OCI-LY1 (cell line): ENCODE data around the gene TOM1L2.

Experiments used
- H2AFZ ChIP-seq: fragments of 200-600 bp; sonication (generic), shearing (Covaris generic); 2 replicates; pipeline ENCODE4 v1.6.0; 2014; ENCODE audit warnings: antibody characterized with exemption, mild to moderate bottlenecking, low read length
- H3F3A ChIP-seq: fragments of 200-600 bp; sonication (generic), shearing (Covaris generic); 2 replicates; pipeline ENCODE4 v1.6.0; 2014; ENCODE audit warnings: mild to moderate bottlenecking, antibody characterized with exemption, low read length, moderate library complexity; ENCODE audit not compliant: insufficient read depth
- H3K27ac ChIP-seq: fragments of 200-600 bp; sonication (generic); 2 replicates; pipeline ENCODE4 v1.5.1; 2014; ENCODE audit warnings: low read length, mixed run types, mild to moderate bottlenecking, low read depth; ENCODE audit not compliant: poor library complexity, severe bottlenecking
- H3K27me3 ChIP-seq: fragments of 200-600 bp; sonication (generic); 2 replicates; pipeline ENCODE4 v1.6.0; 2014; ENCODE audit warnings: antibody characterized with exemption, mild to moderate bottlenecking, low read length, moderate library complexity; ENCODE audit not compliant: insufficient read depth
- H3K36me3 ChIP-seq: fragments of 200-600 bp; sonication (generic); 2 replicates; pipeline ENCODE4 v1.6.1; 2014; ENCODE audit warnings: mild to moderate bottlenecking, antibody characterized with exemption, low read length, moderate library complexity, mixed read lengths; ENCODE audit not compliant: insufficient read depth
- H3K4me1 ChIP-seq: fragments of 200-600 bp; sonication (generic); 2 replicates; pipeline ENCODE4 v1.5.1; 2014; ENCODE audit warnings: mild to moderate bottlenecking, low read length, moderate library complexity; ENCODE audit not compliant: insufficient read depth, severe bottlenecking
- H3K4me2 ChIP-seq: fragments of 200-600 bp; sonication (generic), shearing (Covaris generic); 2 replicates; pipeline ENCODE4 v1.6.1; 2014; ENCODE audit warnings: low read length
- H3K4me3 ChIP-seq: fragments of 200-600 bp; sonication (generic); 2 replicates; pipeline ENCODE4 v1.5.1; 2014; ENCODE audit warnings: low read length, low read depth, mild to moderate bottlenecking, mixed read lengths; ENCODE audit not compliant: poor library complexity, severe bottlenecking
- H3K79me2 ChIP-seq: fragments of 200-600 bp; shearing (Covaris generic); 2 replicates; pipeline ENCODE4 v1.6.1; 2016; ENCODE audit warnings: mixed run types, low read length, mixed read lengths; ENCODE audit not compliant: insufficient read depth
- H3K9ac ChIP-seq: fragments of 200-600 bp; sonication (generic), shearing (Covaris generic); 2 replicates; pipeline ENCODE4 v1.6.1; 2014; ENCODE audit warnings: mild to moderate bottlenecking, low read length, mixed read lengths
- H3K9me2 ChIP-seq: fragments of 200-600 bp; sonication (generic), shearing (Covaris generic); 2 replicates; pipeline ENCODE4 v1.6.1; 2014; ENCODE audit warnings: low read depth, mild to moderate bottlenecking, low read length, mixed read lengths
- H3K9me3 ChIP-seq: fragments of 200-600 bp; shearing (Covaris generic); 2 replicates; pipeline ENCODE4 v1.6.1; 2014; ENCODE audit warnings: low read length, mixed read lengths
- H4K20me1 ChIP-seq: fragments of 200-600 bp; sonication (generic), shearing (Covaris generic); 2 replicates; pipeline ENCODE4 v1.6.0; 2016; ENCODE audit warnings: mild to moderate bottlenecking, low read length; ENCODE audit not compliant: insufficient read depth
- CTCF ChIP-seq: fragments of 200-600 bp; sonication (generic), shearing (Covaris generic); IDR thresholded peaks from 2 replicates; pipeline ENCODE4 v1.5.1; 2017; ENCODE audit warnings: mild to moderate bottlenecking, antibody characterized with exemption, low read length, moderate library complexity, mixed read lengths
- EZH2 ChIP-seq: fragments of 200-600 bp; sonication (generic), shearing (Covaris generic); IDR thresholded peaks from 2 replicates; pipeline ENCODE4 v1.8.0; 2017; ENCODE audit warnings: borderline replicate concordance, mixed run types, mild to moderate bottlenecking, antibody characterized with exemption, low read length, moderate library complexity, mixed read lengths

The TOM1L2 gene

DNA sequence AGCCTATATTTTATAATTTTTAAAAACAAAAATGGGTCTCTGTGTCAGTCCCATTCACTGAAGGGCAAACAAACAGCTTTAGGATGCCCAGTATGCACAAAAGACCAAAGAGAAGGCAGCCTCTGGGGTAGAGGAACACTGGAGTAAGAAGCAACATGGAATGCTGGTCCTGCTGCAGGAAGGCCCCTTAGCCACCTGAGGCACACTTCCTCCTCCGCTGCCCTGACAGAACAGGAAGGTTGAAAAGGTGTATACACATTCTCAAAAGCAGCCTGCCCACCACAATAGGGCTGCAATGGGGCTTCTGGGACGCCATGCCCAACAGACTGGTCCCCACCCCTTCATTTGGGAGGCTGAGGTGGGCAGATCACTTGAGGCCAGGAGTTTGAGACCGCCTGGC lies 19.5 kb downstream of the TOM1L2 start:
- Histone ChIP-seq H3K27ac (no peak overlapping the region), H2AFZ (no peak overlapping the region), H3K79me2 (no peaks in the 10 kb centered on the region), H3K9me3 (no peaks in the 10 kb centered on the region), H3K4me1 (no peaks in the 10 kb centered on the region), H4K20me1 (no peaks in the 10 kb centered on the region), H3K9ac (no peak overlapping the region), H3K4me3 (no peak overlapping the region), H3F3A (no peaks in the 10 kb centered on the region), H3K27me3 (no peaks in the 10 kb centered on the region), H3K36me3 (no peaks in the 10 kb centered on the region), H3K4me2 (no peak overlapping the region), H3K9me2 (no peaks in the 10 kb centered on the region)
- TF ChIP-seq CTCF (peak; percentile 16; the same call in 1 of the 2 replicates), EZH2 (no peak)

DNA sequence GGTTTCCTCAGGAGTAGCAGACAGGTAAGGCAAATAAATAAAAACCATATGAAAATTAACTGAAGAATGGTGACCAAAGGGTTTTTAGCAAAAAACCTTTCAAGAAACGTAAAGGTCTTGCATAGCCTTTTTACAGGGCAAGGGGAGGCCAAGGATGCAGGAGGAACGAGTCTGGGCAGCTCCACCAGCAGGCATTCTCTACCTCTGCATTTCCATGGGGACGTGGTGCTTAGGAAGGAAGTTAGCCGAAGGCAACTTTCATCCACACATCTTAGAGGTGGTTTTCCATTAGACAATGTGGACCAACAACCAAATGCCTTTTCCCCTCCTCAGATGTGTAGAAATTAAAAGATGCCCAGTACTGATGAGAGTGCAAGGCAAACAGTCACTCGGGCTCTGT lies 20.7 kb downstream of the TOM1L2 start:
- Histone ChIP-seq H2AFZ (no peak overlapping the region), H3K27me3 (no peaks in the 10 kb centered on the region), H3F3A (no peaks in the 10 kb centered on the region), H3K27ac (no peak overlapping the region), H3K79me2 (no peaks in the 10 kb centered on the region), H3K4me2 (no peak overlapping the region), H3K4me1 (no peaks in the 10 kb centered on the region), H3K36me3 (no peaks in the 10 kb centered on the region), H3K9me3 (no peaks in the 10 kb centered on the region), H3K9ac (no peak overlapping the region), H3K4me3 (no peak overlapping the region), H4K20me1 (no peaks in the 10 kb centered on the region), H3K9me2 (no peaks in the 10 kb centered on the region)
- TF ChIP-seq EZH2 (no peak), CTCF (no peak)

DNA sequence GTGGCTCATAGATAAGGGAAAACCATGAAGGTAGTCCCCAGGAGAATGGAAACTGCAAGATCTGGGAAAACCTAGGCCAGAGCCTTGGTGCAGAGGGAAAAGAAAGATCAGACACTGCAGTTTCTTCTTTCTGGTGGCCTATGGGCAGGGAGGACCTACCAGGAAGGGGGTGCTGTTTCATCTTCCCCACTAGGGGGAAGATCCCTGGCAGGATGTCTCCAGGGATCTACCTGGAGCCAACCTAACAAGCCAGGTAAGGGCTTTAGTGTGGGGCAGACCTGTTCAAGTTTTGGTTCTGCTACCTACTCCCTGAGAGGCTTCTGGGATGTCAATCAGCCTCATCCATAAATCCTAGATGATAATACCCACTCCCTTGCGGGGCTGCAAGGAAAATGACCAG lies 21.4 kb downstream of the TOM1L2 start:
- Histone ChIP-seq H2AFZ (no peak overlapping the region), H3K4me1 (no peaks in the 10 kb centered on the region), H3K4me2 (no peak overlapping the region), H3K79me2 (no peaks in the 10 kb centered on the region), H3K4me3 (no peak overlapping the region), H3K9me2 (no peaks in the 10 kb centered on the region), H3F3A (no peaks in the 10 kb centered on the region), H4K20me1 (no peaks in the 10 kb centered on the region), H3K36me3 (no peaks in the 10 kb centered on the region), H3K9ac (no peak overlapping the region), H3K9me3 (no peaks in the 10 kb centered on the region), H3K27ac (no peak overlapping the region), H3K27me3 (no peaks in the 10 kb centered on the region)
- TF ChIP-seq CTCF (no peak), EZH2 (no peak)
